PC-9 (cell line): ENCODE data around the gene FGF4. TPM values are rescaled to one million over a fixed set of nuclear protein-coding genes. Genes with fewer than 3 reads are reported as not detected.

Experiments
- BruUV-seq: library from RNA; stranded (reverse); fragments of 400-500 nt; replicated peaks from 2 replicates; lab custom pipeline; 2021; lab: Mats Ljungman, UMichigan
- CTCF ChIA-PET: fragments of 300-600 bp; sonication (Branson Sonifier 250); formaldehyde crosslinking; loops from one replicate; lab custom pipeline; 2022; ENCODE audit warnings: antibody characterized with exemption; lab: Charles Lee
- POLR2A ChIA-PET: fragments of 300-600 bp; sonication (Branson Sonifier 250); formaldehyde crosslinking; loops from one replicate; lab custom pipeline; 2022; ENCODE audit warnings: antibody characterized with exemption; ENCODE audit not compliant: unreplicated experiment; lab: Charles Lee
- DNase-seq, 2 experiments: peaks; one replicate each; pipeline versions ENCODE4 v3.0.0 to v3.0.0-alpha.2; 2015 to 2022; ENCODE audit warnings: mixed read lengths in 1 of 2
- H2AFZ ChIP-seq: fragments of 200-600 bp; sonication (generic); 2 replicates; pipeline ENCODE4 v1.8.1; 2017; ENCODE audit warnings: antibody characterized with exemption
- H3F3A ChIP-seq: fragments of 200-600 bp; sonication (generic); 2 replicates; pipeline ENCODE4 v1.8.1; 2017; ENCODE audit warnings: antibody characterized with exemption, mild to moderate bottlenecking, low read depth; ENCODE audit not compliant: insufficient read depth
- H3K27ac ChIP-seq: fragments of 200-600 bp; sonication (generic); 2 replicates; pipeline ENCODE4 v1.6.1; 2016; ENCODE audit warnings: mixed run types
- H3K27me3 ChIP-seq: fragments of 200-600 bp; sonication (generic); 2 replicates; pipeline ENCODE4 v1.6.1; 2016; ENCODE audit warnings: low read depth, mixed run types; ENCODE audit not compliant: insufficient read depth
- H3K36me3 ChIP-seq: fragments of 200-600 bp; sonication (generic); 2 replicates; pipeline ENCODE4 v1.6.1; 2016; ENCODE audit warnings: low read depth, mixed run types
- H3K4me1 ChIP-seq: fragments of 200-600 bp; sonication (generic); replicated peaks from 2 replicates; pipeline ENCODE4 v1.6.1; 2016; ENCODE audit warnings: mixed run types; ENCODE audit not compliant: insufficient read depth
- H3K4me2 ChIP-seq: fragments of 200-600 bp; sonication (generic); 2 replicates; pipeline ENCODE4 v1.6.1; 2017; ENCODE audit warnings: mixed run types
- H3K4me3 ChIP-seq: fragments of 200-600 bp; sonication (generic); 2 replicates; pipeline ENCODE4 v1.6.1; 2016; ENCODE audit warnings: mixed run types
- H3K79me2 ChIP-seq: fragments of 200-600 bp; sonication (generic); 2 replicates; pipeline ENCODE4 v1.6.1; 2017; ENCODE audit warnings: low read depth, mixed run types
- H3K9me2 ChIP-seq: fragments of 200-600 bp; sonication (generic); 2 replicates; pipeline ENCODE4 v1.8.1; 2017; ENCODE audit warnings: mild to moderate bottlenecking; ENCODE audit not compliant: insufficient read depth
- H3K9me3 ChIP-seq: fragments of 200-600 bp; sonication (generic); 2 replicates; pipeline ENCODE4 v1.8.1; 2016; ENCODE audit warnings: low read depth; ENCODE audit not compliant: insufficient read depth
- H4K20me1 ChIP-seq: fragments of 200-600 bp; sonication (generic); 2 replicates; pipeline ENCODE4 v1.8.1; 2017; ENCODE audit not compliant: insufficient read depth
- EZH2 ChIP-seq: fragments of 200-600 bp; sonication (generic); IDR thresholded peaks from 2 replicates; pipeline ENCODE4 v1.8.0; 2017; ENCODE audit warnings: antibody characterized with exemption, low read depth
- intact Hi-C: fragments of 100-400 bp; cut with micrococcal nuclease; formaldehyde crosslinking; loops from one replicate; pipeline ENCODE4 v1.10.0; 2022; ENCODE audit not compliant: unreplicated experiment
- total RNA-seq: library from RNA; stranded (reverse); gene quantifications from 2 replicates; pipeline ENCODE4 v1.2.3, GENCODE V29; 2021
- TF ChIP-seq, protein P1 (sequence below): fragments of 200-600 bp; sonication (generic); conservative IDR thresholded peaks from 2 replicates; pipeline ENCODE4 v1.6.1; 2017; ENCODE audit warnings: mixed run types, antibody characterized with exemption, mild to moderate bottlenecking, moderate library complexity

FGF4 gene
- total RNA-seq, 1 experiment from 2014 or later, result not detected

DNA sequence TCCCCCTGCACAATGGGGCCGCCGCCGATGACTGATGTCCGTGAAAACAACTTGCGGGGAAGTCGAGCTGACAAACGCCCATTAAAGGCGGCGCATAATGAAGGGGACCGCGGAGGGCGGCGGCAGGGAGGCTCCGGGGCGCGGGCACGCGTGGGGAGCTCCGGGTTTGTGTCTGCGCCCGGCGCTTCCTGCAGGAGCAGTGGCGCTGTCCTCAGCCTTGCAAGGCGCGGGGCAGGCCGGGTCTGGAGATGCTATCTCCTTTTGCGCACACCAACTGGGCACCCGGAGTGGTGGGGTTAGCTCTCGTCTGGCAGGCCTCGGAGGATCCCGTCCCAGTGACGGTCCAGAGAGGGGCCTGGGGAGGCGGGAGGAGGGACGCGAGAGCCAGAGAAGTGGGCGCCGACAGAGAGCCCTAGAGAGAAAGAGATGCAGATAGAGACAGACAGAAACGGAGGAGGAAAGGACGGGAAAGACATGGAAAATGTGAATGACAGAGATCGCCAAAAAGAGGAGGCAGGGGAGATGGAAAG, 44.5 kb upstream of the FGF4 start:
- Histone ChIP-seq H4K20me1 (no peaks in the 10 kb centered on the region), H3F3A (peaks cover 25% of the 10 kb centered on the region; the same call in 1 of the 2 replicates), H3K4me3 (no peak overlapping the region), H3K9me2 (no peaks in the 10 kb centered on the region), H3K79me2 (no peaks in the 10 kb centered on the region), H3K4me2 (no peak overlapping the region), H3K27ac (no peak overlapping the region), H3K9me3 (no peaks in the 10 kb centered on the region), H2AFZ (no peak overlapping the region), H3K36me3 (no peaks in the 10 kb centered on the region), H3K27me3 (peaks cover 37% of the 10 kb centered on the region), H3K4me1 (peaks cover 12% of the 10 kb centered on the region)
- no TSS peak for BruUV-seq
- intact Hi-C loops, result no loop called here
- no peak for TF ChIP-seq EZH2
- TF ChIP-seq, protein P1, sequence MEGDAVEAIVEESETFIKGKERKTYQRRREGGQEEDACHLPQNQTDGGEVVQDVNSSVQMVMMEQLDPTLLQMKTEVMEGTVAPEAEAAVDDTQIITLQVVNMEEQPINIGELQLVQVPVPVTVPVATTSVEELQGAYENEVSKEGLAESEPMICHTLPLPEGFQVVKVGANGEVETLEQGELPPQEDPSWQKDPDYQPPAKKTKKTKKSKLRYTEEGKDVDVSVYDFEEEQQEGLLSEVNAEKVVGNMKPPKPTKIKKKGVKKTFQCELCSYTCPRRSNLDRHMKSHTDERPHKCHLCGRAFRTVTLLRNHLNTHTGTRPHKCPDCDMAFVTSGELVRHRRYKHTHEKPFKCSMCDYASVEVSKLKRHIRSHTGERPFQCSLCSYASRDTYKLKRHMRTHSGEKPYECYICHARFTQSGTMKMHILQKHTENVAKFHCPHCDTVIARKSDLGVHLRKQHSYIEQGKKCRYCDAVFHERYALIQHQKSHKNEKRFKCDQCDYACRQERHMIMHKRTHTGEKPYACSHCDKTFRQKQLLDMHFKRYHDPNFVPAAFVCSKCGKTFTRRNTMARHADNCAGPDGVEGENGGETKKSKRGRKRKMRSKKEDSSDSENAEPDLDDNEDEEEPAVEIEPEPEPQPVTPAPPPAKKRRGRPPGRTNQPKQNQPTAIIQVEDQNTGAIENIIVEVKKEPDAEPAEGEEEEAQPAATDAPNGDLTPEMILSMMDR, result no peak
- no peak for DNase-seq
- CTCF ChIA-PET, result interaction anchor here (0.6 kb wide), 1 partner anchor 71 kb away, joined by 6 read pairs; no protein-coding TSS in a partner anchor
- POLR2A ChIA-PET, result no interaction called here

DNA sequence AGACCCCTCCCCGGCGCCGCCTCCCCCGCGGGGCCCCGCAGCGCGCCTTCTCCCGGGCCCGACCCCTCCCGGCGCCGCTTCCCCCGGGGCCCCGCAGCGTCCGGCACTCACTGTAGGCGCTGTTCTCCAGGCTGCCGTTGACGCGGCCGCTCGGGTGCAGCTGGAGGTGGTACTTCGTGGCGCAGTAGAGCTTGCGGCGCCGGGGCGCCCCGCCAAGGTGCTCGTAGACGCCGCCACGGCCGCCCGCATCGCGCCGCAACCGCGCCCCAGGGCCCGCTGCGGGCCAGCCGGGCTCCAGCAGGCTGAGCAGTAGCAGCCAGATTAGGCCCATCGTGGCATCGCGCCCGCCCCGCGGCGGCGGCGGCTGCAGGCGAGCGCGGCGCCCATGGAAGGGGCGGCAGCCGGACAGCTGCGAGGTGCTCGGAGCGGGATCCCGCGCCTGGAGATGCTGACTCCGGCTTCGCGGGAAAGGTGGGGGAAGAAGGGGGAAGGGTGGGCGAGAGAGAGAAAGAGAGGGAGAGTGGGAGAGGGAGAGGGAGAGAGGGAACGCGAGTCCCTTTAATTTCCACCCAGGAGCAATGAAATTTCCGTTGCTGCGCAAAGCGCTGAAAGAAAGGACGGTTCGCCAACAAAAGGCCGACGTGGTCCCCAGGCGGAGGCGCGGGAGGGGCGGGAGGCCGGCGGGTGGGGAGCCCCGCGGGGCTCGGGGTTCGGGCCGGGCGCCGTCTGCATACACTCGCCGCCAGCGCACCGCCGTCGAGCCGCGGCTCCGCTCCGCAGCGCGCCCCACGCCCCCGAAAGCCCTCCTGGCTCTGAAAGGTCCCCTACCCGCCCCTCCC, 43.7 kb upstream of the FGF4 start, which contains the start of gene FGF3:
TSS of gene FGF3 (minus strand) at position 814 of the 839 bp plus-strand sequence. CDS start at position 331, 483 bp downstream.
- Histone ChIP-seq H3K4me1 (peaks cover 8% of the 10 kb centered on the region; the same call in 1 of the 2 replicates), H4K20me1 (no peaks in the 10 kb centered on the region), H3F3A (peaks cover 25% of the 10 kb centered on the region; the same call in 1 of the 2 replicates), H3K27me3 (peaks cover 44% of the 10 kb centered on the region), H3K36me3 (no peaks in the 10 kb centered on the region), H3K79me2 (no peaks in the 10 kb centered on the region), H3K9me2 (no peaks in the 10 kb centered on the region), H2AFZ (peak within 1 kb of the TSS; percentile 88; the same call in 1 of the 2 replicates), H3K4me2 (peak within 1 kb of the TSS; percentile 99), H3K4me3 (peak within 1 kb of the TSS; percentile 66), H3K9me3 (no peaks in the 10 kb centered on the region), H3K27ac (no peak within 1 kb of the TSS)
- POLR2A ChIA-PET, result no interaction called here
- intact Hi-C loops, result no loop called here
- BruUV-seq, result no TSS peak
- TF ChIP-seq, protein P1, result no peak
- no peak for TF ChIP-seq EZH2
- no peak for DNase-seq
- CTCF ChIA-PET, result interaction anchor here (0.6 kb wide), 1 partner anchor 72 kb away, joined by 6 read pairs; no protein-coding TSS in a partner anchor

DNA sequence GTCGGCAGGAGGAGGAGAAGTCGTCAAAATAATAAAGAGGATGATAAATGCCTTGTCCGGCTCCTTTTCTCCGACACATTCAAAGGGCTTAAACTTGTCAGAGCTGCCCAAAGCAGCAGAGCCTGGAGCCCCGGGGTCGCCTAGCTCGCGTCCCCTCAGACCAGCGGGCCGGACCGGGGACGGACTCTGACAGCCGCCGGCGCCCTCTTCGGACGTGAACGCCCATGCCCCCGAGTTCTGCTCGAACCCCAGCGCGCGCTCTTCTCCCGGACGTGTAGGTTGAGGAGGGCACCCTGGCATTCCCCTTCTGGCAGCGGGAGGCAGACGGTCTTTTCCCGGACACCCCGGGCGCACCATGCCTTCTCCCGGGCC, 43.1 kb upstream of the FGF4 start:
- H4K20me1 ChIP-seq, result no peaks in the 10 kb centered on the region
- POLR2A ChIA-PET, result no interaction called here

More for the DNA sequence above, 43.1 kb upstream of the FGF4 start:
- no peaks in the 10 kb centered on the region for H3K9me2 ChIP-seq
- H3K4me3 ChIP-seq, result peak overlapping the region; percentile 66
- intact Hi-C loops, result no loop called here
- H2AFZ ChIP-seq, result peak overlapping the region; percentile 88
- no peaks in the 10 kb centered on the region for H3K79me2 ChIP-seq
- peaks cover 8% of the 10 kb centered on the region; the same call in 1 of the 2 replicates for H3K4me1 ChIP-seq
- H3K4me2 ChIP-seq, result peak overlapping the region; percentile 99
- no peak for DNase-seq
- no TSS peak for BruUV-seq
- no peak overlapping the region for H3K27ac ChIP-seq
- H3K9me3 ChIP-seq, result no peaks in the 10 kb centered on the region
- H3F3A ChIP-seq, result peaks cover 25% of the 10 kb centered on the region; the same call in 1 of the 2 replicates
- CTCF ChIA-PET, result no interaction called here
- TF ChIP-seq, protein P1, result no peak
- TF ChIP-seq EZH2, result no peak
- H3K27me3 ChIP-seq, result peaks cover 45% of the 10 kb centered on the region
- H3K36me3 ChIP-seq, result no peaks in the 10 kb centered on the region
